NT2/D1 (cell line): ENCODE results near the gene RIMS1.

ENCODE experiments used
- SUZ12 ChIP-seq: IDR thresholded peaks from 2 replicates; pipeline ENCODE4 v1.6.1; 2011; ENCODE audit not compliant: insufficient read length, insufficient read depth; ENCODE audit errors: extremely low read depth
- YY1 ChIP-seq: IDR thresholded peaks from 2 replicates; pipeline ENCODE4 v1.6.1; 2011; ENCODE audit not compliant: insufficient read length, insufficient read depth
- ZNF274 ChIP-seq: IDR thresholded peaks from 2 replicates; pipeline ENCODE4 v1.6.1; 2011; ENCODE audit warnings: mild to moderate bottlenecking, low read depth, low read length

DNA sequence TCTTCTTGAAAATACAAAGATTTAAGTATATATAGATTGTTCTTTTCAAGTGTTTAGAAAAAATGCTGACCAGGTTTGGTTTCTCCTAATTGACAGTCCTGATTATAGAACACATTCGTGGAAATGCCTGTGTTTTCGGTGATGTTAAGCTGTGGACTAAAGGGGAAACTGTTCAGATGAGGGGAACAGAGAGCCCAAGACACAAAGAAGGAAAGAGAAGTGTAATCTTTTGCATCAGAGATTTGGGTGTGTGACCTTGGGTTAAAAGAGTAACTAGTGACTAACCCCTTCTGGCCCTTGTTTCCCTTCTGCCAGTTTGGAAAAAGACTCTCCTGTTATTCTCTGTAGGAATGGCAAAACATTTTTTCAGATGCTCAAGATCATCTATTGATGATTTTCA is 331.3 kb downstream of the RIMS1 start:
- TF ChIP-seq YY1 (no peak), ZNF274 (no peak), SUZ12 (no peak)
